ENCODE measurements around the gene KAT8. TPM values are rescaled to one million over a fixed set of nuclear protein-coding genes. Genes with fewer than 3 reads are reported as not detected.
A peak's percentile ranks its signal among the peaks of the same experiment; 100 is the strongest.

KAT8 gene
- total and polyA plus RNA-seq, 2 of the 13 experiments (the other 11 are each of a cell fraction or from before 2014, with no cell fraction given) = 79.0 to 84.2 TPM

GRCh38 chr16:31073970-31074813, 43.3 kb upstream of the KAT8 start, which contains the start of the genes ZNF646 and ZNF668 (continued):
- TF ChIP-seq DBP (CRISPR knock-in tag; IDR thresholded peaks at IDR 0.05; ENCODE audit: not compliant biosample characterization) (no peak), TRIM24 (CRISPR knock-in tag; IDR thresholded peaks at IDR 0.05) (no peak), ZNF432 (CRISPR knock-in tag; IDR thresholded peaks at IDR 0.05; ENCODE audit: borderline replicate concordance) (no peak), KLF11 (CRISPR knock-in tag; IDR thresholded peaks at IDR 0.05) (peak; percentile 39; the same call in 1 of the 2 replicates), ZNF256 (CRISPR knock-in tag; conservative IDR thresholded peaks at IDR 0.05) (peak; percentile 34; the same call in 1 of the 2 replicates), MEF2D (CRISPR knock-in tag; IDR thresholded peaks at IDR 0.05) (peak; percentile 70), KDM1A (CRISPR knock-in tag; IDR thresholded peaks at IDR 0.05) (no peak), NCOA1 (CRISPR knock-in tag; IDR thresholded peaks at IDR 0.05) (no peak; the same call in 1 of the 2 replicates), ZNF547 (CRISPR knock-in tag; IDR thresholded peaks at IDR 0.05) (peak; percentile 94), ZNF660 (CRISPR knock-in tag; IDR thresholded peaks at IDR 0.05; ENCODE audit: borderline replicate concordance, low read depth) (no peak), SALL1 (CRISPR knock-in tag; IDR thresholded peaks at IDR 0.05) (peak; percentile 74; the same call in 1 of the 2 replicates), GZF1 (CRISPR knock-in tag; IDR thresholded peaks at IDR 0.05) (no peak; the same call in 1 of the 2 replicates), HNF1B (CRISPR knock-in tag; IDR thresholded peaks at IDR 0.05) (peak; percentile 90; the same call in 1 of the 2 replicates), NFE2 (CRISPR knock-in tag; IDR thresholded peaks at IDR 0.05) (no peak), TEF (CRISPR knock-in tag; IDR thresholded peaks at IDR 0.05) (no peak), TBP (CRISPR knock-in tag; IDR thresholded peaks at IDR 0.05) (no peak), ATF4 (CRISPR knock-in tag; IDR thresholded peaks at IDR 0.05) (peak in 1 of 2 experiments; percentile 10; a peak in 1 of 4 replicates)
- TF ChIP-seq, protein P1, sequence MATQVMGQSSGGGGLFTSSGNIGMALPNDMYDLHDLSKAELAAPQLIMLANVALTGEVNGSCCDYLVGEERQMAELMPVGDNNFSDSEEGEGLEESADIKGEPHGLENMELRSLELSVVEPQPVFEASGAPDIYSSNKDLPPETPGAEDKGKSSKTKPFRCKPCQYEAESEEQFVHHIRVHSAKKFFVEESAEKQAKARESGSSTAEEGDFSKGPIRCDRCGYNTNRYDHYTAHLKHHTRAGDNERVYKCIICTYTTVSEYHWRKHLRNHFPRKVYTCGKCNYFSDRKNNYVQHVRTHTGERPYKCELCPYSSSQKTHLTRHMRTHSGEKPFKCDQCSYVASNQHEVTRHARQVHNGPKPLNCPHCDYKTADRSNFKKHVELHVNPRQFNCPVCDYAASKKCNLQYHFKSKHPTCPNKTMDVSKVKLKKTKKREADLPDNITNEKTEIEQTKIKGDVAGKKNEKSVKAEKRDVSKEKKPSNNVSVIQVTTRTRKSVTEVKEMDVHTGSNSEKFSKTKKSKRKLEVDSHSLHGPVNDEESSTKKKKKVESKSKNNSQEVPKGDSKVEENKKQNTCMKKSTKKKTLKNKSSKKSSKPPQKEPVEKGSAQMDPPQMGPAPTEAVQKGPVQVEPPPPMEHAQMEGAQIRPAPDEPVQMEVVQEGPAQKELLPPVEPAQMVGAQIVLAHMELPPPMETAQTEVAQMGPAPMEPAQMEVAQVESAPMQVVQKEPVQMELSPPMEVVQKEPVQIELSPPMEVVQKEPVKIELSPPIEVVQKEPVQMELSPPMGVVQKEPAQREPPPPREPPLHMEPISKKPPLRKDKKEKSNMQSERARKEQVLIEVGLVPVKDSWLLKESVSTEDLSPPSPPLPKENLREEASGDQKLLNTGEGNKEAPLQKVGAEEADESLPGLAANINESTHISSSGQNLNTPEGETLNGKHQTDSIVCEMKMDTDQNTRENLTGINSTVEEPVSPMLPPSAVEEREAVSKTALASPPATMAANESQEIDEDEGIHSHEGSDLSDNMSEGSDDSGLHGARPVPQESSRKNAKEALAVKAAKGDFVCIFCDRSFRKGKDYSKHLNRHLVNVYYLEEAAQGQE (IDR thresholded peaks at IDR 0.05; ENCODE audit: borderline replicate concordance in 1 of 2, low read depth in 1 of 2, low read length in 2 of 2) = no peak
- TF ChIP-seq, protein P2, sequence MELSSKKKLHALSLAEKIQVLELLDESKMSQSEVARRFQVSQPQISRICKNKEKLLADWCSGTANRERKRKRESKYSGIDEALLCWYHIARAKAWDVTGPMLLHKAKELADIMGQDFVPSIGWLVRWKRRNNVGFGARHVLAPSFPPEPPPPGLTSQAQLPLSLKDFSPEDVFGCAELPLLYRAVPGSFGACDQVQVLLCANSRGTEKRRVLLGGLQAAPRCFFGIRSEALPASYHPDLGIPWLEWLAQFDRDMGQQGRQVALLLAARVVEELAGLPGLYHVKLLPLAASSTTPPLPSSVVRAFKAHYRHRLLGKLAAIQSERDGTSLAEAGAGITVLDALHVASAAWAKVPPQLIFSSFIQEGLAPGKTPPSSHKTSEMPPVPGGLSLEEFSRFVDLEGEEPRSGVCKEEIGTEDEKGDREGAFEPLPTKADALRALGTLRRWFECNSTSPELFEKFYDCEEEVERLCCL (CRISPR knock-in tag; IDR thresholded peaks at IDR 0.05; ENCODE audit: borderline replicate concordance) = 0 out of 2 replicates have a peak, but pooled peaks have one; percentile 19

Data from HepG2 (cell line).